ENCODE measurements around the gene CDKAL1.
"Not testable (repeated sequence)": the region's sequence is repeated elsewhere in the genome, so short reads cannot be mapped to it uniquely, and the experiment has no call there.

Gene CDKAL1

GRCh38 chr6:21159465-21159864 is 625.2 kb downstream of the CDKAL1 start:
- DNase-seq: no peak

GRCh38 chr6:21161707-21162106 is 627.5 kb downstream of the CDKAL1 start:
- DNase-seq: no peak

- no peak for DNase-seq
Measured at GRCh38 chr6:21163110-21163837, 629.0 kb downstream of the CDKAL1 start.

- DNase-seq: no peak
Measured at GRCh38 chr6:21163838-21164180, 629.6 kb downstream of the CDKAL1 start.

GRCh38 chr6:21164768-21165326 is 630.6 kb downstream of the CDKAL1 start:
- DNase-seq: no peak

- DNase-seq: no peak
Measured at GRCh38 chr6:21166754-21167153, 632.5 kb downstream of the CDKAL1 start.

GRCh38 chr6:21167790-21168189 is 633.5 kb downstream of the CDKAL1 start:
- DNase-seq: no peak

- DNase-seq: no peak
Measured at GRCh38 chr6:21171801-21172200, 637.5 kb downstream of the CDKAL1 start.

GRCh38 chr6:21173031-21173430 is 638.8 kb downstream of the CDKAL1 start:
- DNase-seq: no peak

GRCh38 chr6:21173678-21174077 is 639.4 kb downstream of the CDKAL1 start:
- no peak for DNase-seq

GRCh38 chr6:21176197-21176596 is 641.9 kb downstream of the CDKAL1 start:
- DNase-seq: no peak

GRCh38 chr6:21180155-21180554 is 645.9 kb downstream of the CDKAL1 start:
- DNase-seq: no peak

GRCh38 chr6:21180800-21181337 is 646.6 kb downstream of the CDKAL1 start:
- no peak for DNase-seq

GRCh38 chr6:21181866-21182265 is 647.6 kb downstream of the CDKAL1 start:
- DNase-seq: no peak

GRCh38 chr6:21182589-21182988 is 648.3 kb downstream of the CDKAL1 start:
- DNase-seq: no peak

GRCh38 chr6:21185861-21186478 is 651.7 kb downstream of the CDKAL1 start:
- no peak for DNase-seq

GRCh38 chr6:21186479-21187055 is 652.3 kb downstream of the CDKAL1 start:
- no peak for DNase-seq

GRCh38 chr6:21187485-21187884 is 653.2 kb downstream of the CDKAL1 start:
- no peak for DNase-seq

- no peak for DNase-seq
Measured at GRCh38 chr6:21188505-21189223, 654.4 kb downstream of the CDKAL1 start.

GRCh38 chr6:21189759-21190158 is 655.5 kb downstream of the CDKAL1 start:
- DNase-seq: no peak

- no peak for DNase-seq
Measured at GRCh38 chr6:21190701-21191100, 656.4 kb downstream of the CDKAL1 start.

GRCh38 chr6:21193790-21194475 is 659.7 kb downstream of the CDKAL1 start:
- no peak for DNase-seq

GRCh38 chr6:21195301-21195700 is 661.0 kb downstream of the CDKAL1 start:
- DNase-seq: not testable (repeated sequence)

Measured in NK-92 treated with Interleukin-12 subunit alpha and Interleukin-12 subunit beta, amount 100 ng/mL, for 24 hours (cell line).